Activated naive CD4-positive, alpha-beta T cell treated with Interleukin-2 at 50 U/mL for 16 hours (primary cell): ENCODE results near the gene ADM.

ENCODE experiments used
- DNase-seq: peaks from one replicate; pipeline ENCODE4 v3.0.0-alpha.2; 2020

Gene ADM

DNA sequence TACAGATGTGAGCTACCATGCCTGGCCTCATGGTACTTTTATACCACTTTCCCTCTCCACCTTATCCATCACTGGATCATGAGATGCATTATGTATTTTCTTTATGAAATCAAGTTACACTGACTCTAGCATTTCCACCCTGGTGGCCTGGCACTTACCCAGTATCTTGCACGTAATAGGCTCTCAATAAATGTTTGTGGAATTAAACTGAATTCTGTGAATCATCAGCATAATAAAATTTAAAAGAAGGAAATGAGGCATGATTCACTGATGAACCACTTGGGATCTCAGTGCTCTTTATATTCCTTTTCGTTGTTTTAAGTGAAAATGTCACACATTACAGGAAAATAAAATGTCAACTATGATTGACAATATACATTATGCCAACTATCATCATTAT is 25.1 kb downstream of the ADM start:
- DNase-seq, result no peak

DNA sequence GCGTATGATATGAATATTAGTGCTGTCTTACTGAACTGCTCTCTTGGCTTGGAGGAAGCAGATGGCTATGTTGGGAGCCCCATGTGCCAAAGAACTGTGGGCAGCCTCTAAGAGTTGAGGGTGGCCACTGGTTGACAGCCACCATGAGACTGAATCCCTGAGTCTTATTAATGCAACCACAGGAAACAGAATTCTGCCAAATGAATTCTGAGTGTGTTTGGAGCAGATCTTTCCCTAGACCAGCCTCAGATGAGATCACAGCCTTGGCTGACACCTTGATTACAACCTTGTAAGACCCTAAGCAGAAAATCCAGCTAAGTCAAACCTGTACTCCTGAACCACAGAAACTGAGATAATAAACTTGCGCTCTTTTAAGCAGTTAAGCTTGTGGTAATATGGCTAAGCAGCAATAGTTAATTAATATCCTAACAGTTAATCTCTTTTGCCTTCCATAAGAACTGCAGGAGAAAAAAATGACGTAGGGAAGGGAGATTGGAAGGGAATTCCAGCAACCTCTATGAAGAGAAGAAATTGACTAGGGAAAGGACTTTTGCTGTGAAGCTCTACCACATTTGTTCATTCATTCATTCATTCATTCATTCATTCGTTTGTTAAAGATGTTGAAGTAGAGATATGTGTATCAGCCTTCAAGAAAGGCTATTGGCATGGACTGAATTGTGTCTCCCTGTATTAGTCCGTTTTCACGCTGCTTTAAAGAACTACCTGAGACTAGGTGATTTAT is 26.8 kb downstream of the ADM start:
- no peak for DNase-seq

DNA sequence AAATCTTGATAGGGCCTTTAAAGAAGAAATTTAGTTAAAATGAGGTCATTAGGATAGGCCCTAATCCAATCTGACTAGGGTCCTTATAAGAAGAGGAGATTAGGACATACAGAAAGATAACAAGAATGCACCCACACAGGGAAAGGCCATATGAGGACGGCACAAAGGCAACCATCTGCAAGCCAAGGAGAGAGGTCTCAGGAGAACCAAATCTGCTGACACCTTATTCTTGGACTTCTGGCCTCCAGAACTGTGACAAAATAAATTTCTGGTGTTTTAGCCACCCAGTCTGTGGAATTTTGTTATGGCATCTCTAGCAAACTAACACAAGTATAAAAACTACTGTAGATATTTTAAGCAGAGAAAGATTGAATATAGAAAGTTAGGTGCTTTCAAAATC is 28.6 kb downstream of the ADM start:
- DNase-seq, result no peak

DNA sequence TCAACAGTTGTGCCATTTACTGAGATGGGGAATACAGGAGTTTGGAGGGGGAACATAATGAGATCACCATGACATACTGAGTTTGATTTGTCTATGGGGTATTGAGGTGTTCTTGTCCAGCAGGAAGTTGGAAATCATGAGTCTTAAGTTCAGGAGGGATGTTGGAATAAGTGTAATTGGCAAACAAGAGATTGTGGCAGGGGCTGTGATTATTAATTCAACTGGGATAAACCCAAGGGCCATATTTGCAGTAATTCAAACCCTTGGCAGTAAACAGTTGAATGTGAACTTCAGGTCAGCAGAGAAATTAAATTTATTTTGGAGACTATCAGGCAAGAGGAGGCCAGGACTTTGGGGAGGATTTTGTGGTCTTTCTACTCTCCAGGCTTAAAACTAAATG is 33.4 kb downstream of the ADM start:
- DNase-seq, result no peak

DNA sequence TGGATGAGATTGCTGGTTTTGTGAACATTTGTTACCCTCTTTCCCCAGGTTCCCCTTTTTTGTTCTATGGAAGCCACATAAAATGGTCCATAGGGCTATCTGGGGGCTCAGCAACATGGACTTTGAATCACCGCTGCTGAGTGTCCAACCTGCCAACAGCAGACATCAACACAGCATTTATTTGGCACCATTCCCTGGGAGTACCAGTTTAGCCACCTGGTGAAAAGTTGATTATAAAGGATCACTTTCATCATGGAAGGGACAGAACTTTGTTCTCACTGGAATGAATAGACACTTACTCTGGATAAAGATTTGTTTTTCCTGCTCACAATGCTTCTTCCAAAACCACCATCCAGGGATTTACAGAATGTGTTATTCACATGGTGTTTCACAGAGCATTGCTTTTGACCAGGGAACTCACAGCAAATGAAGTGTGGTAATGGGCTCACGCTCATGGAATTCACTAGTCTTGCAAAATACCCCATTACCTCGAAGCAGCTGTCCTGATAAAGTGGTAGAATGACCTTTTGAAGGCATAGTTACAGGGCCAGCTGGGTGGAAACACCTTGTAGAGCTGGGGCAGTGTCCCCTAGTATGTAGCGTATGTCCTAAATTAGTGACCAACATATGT is 43.9 kb downstream of the ADM start:
- DNase-seq, result no peak

DNA sequence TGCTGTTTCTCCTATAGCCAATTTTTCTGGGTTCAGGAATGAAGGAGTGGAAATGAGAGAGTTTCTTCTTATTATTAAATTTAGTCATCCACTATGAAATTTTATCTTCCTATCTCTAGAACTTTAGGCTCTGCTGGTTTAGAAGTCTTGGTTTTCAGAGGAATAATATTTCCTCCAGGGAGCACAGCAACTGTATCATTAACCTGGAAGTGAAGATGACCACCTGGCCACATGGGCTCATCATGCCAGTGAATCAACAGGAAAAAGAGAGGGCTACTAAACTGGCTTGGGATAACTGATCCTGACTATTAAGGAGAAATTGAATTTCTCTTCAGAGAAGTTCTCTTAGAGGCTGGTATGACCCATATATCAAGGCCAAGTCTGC is 44.4 kb downstream of the ADM start:
- DNase-seq, result no peak

DNA sequence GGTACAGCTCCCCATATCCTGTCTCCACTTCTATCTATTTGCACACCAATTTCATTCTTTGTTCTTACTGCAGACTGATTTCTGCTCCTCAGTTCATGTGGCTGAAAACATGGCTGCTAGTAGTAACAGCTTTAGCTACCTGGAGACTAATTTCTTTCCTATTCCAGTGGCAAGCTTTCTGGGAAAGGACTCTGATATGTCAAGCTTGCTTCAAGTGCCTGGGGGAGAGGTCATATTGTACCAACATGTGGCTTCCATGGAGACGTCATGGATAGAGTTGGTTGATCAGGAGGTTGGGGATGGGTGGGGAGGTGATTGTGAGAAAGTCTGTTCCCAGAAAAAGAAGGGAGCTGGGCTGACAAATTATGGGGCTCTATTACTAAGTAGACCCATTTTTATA is 44.9 kb downstream of the ADM start:
- DNase-seq, result no peak

DNA sequence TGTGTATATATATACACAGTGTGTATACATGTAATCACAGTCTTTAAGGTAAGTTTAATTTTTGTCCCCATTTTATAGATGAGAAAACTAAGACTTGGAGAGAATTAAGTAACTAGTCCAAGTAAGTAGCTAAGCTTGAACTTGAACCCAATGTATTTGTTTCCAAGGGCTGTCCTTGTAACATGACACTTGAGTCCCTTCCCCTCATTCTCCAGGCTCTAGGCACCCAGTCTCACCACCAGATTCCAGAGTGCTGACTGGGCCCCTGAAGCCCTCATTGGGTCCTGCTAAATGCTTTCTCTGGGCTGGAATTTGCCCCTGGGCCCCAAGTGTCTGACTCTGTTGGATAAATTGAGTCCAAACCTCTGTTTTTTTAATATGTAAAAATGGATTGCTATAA is 45.5 kb downstream of the ADM start:
- DNase-seq, result no peak

DNA sequence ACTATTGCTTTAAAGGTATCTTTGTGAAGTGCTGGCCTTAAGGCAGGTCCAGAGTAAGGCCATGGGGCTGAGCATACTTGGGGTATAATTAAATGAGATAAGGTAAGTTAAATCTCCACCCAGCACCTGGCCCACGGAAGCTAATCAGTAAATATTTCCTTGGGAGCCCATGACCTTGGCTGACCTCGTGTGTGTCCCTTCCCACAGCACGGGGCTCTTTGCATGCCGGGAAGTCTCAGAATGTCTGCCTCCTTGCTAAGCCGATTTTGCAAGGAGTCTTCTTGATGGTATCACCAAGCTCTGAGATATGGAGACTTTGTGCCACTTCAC is 46.5 kb downstream of the ADM start:
- no peak for DNase-seq

DNA sequence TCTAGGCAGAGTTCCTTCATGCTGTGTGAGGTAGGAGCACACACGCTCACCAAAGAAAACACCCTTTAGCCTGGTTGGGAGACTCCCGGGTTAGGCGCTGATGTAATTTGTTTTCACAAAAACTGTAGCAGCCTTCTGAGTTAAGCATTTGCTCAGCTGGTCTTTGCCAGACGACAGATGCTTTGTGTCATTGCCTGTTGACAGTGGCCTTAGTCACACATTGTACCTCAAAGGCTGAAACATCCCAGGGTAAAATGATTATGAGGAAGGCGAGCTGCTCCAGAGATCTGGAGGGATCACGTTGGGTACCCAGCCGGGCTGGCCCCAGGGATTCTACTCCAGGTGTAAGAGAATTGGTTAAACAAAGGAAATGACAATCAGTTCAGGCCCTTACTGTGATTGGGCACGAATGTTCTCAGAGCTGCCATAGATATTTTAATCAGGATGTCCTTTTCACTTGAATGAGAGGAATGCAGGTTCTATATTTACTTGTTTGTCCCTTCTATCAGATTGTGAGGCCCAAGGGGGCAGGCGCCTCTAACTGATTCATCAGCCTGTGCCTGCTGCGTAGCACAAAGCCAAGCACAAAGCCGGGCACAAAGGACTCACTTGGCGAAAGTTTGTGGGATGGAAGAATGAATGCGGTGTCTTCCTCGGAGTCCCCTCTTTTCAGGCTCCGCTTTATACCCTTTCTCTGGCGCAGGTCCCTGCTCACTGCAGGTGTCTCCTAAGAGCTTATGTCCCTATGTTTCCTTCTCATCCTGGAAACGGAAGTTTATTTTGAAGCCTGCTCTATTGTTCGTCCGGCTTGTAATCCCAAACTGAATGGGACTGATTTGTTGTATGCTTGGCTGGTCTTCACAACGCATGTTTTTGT is 47.1 kb downstream of the ADM start:
- no peak for DNase-seq

DNA sequence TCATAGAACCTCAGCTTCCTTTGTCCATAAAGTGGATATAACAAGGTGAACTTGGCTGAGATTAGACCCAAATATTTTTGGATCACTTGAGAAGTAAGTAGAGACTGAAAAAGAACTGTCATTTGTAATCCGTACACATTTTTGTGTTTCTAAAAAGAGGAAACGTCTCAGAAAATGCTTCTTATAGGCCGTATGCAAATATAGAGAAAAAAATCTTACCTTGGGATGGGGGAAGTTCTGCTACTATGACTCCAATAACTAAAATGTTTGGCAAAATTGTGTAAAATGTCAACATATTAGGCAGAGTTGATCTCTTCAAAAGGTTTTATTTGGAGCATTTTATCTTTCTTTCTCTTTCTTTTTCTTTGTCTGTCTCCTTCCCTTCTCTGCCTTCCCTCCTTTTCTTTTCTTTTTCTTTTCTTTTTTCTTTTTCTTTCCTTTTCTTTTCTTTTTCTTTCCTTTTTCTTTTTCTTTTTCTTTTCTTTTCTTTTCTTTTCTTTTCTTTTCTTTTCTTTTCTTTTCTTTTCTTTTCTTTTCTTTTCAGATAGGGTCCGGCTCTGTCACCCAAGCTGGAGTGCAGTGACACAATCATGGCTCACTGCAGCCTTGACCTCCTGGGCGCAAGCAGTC is 48.2 kb downstream of the ADM start:
- DNase-seq, result no peak

DNA sequence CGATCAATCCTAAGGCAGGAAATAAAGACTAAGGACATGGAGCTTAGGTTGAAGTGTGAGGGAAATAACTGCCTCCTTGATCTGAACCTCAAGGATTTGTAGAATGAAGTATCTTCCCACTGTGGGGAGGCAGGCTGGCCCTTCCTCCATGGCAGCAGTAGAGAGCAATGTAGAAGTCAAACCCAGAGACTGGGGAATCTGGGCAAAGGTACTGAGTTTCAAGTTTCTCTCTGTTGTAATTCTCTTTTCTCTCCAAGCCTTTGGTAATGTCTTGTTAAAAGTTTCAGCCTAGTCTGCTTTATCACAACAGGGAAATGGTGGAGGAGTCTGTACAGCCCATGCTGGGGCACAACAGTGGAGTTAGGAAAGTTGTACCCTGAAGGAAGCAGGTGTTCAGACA is 49.5 kb downstream of the ADM start:
- no peak for DNase-seq

DNA sequence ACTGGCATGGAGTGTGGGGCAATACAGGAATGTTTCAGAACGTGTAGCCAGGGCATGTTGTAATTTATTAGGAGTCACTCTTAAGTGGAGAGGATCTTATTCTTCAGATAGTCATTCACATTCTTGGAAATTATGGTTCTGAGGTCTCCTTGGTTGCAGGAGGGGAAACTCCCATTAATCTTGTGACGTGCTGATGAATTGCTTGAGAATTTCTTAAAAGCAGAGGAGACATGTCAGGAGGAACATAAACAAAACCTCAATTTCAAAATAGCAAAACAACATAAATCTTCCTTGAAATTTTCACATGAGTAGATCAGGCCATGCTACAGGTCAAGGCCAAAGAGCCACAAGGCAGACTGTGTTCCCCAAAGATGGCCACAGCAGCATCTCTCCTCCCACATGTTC is 50.4 kb downstream of the ADM start:
- no peak for DNase-seq

DNA sequence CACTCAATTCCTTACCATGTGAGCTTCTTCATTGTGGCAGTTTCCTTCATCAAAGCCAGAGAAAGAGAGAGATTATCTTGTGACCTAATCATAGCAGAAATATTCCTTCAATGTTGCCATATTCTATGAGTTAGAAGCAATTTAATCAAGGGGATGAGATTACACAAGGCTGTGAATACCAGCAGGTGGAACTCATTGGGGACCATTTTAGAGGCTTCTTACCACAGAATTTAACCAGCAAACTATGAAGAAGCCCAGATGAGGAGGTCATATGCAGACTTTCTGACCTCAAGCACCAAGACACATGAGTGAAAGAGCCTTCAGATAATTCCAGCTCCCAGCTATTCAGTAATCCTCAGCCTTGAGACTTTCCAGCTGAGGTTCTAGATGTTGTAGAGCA is 51.3 kb downstream of the ADM start:
- DNase-seq, result no peak
